ENCODE data around the gene SYT8.

GRCh38 chr11:1837171-1838076 lies 2.6 kb downstream of the SYT8 start:
- TF ChIP-seq POLR2A (IDR thresholded peaks at IDR 0.05; ENCODE audit: control extremely low read depth in 1 of 2, low read depth in 2 of 2, low read length in 2 of 2) (no peak), ATF2 (IDR thresholded peaks at IDR 0.05; ENCODE audit: low read length) (no peak), ZNF274 (IDR thresholded peaks at IDR 0.05; ENCODE audit: borderline replicate concordance, extremely low read depth, low read length) (no peak)
- TF ChIP-seq, protein P1, sequence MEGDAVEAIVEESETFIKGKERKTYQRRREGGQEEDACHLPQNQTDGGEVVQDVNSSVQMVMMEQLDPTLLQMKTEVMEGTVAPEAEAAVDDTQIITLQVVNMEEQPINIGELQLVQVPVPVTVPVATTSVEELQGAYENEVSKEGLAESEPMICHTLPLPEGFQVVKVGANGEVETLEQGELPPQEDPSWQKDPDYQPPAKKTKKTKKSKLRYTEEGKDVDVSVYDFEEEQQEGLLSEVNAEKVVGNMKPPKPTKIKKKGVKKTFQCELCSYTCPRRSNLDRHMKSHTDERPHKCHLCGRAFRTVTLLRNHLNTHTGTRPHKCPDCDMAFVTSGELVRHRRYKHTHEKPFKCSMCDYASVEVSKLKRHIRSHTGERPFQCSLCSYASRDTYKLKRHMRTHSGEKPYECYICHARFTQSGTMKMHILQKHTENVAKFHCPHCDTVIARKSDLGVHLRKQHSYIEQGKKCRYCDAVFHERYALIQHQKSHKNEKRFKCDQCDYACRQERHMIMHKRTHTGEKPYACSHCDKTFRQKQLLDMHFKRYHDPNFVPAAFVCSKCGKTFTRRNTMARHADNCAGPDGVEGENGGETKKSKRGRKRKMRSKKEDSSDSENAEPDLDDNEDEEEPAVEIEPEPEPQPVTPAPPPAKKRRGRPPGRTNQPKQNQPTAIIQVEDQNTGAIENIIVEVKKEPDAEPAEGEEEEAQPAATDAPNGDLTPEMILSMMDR (IDR thresholded peaks at IDR 0.05; ENCODE audit: control extremely low read depth in 1 of 3, insufficient read depth in 1 of 3, low read depth in 1 of 3, low read length in 3 of 3), result peak; percentile 91 to 94 (median 94)
